Fibroblast of lung (primary cell): Measurements from ENCODE around the gene TMEM51.

Experiments used
- EZH2 ChIP-seq: IDR thresholded peaks from 2 replicates; pipeline ENCODE4 v1.5.1; 2012; ENCODE audit warnings: low read length, control low read depth, mild to moderate bottlenecking; ENCODE audit errors: missing control alignments
- TF ChIP-seq, protein P1 (sequence below), 2 donors: IDR thresholded peaks in 1 of 2; conservative IDR thresholded peaks in 1 of 2; 1 replicate in 1 of 2; 2 replicates in 1 of 2; pipeline ENCODE4 v1.5.1; 2011 to 2012; ENCODE audit warnings: low read length in 2 of 2, control low read depth in 1 of 2, inconsistent platforms in 1 of 2, low read depth in 1 of 2, mild to moderate bottlenecking in 1 of 2

DNA sequence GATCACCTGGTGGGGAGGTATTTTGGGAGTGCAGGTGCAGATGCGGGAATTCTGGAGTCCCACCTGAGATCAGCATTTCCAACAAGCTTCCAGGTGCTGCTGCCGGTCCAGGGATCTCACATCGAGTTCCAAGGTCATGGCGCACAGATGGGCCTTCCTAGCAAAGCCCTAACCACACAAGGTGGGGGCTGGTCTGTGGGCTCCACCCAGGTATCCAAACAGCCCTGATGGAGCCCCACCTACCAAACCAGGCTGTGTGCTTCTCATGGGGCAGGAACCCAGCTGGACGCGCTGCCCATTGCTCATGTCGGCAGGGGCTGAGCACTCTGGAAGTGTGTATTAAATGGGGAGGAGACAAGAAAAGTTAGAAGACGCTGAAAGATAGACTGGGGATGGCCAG is 35.0 kb upstream of the TMEM51 start:
- TF ChIP-seq, protein P1, sequence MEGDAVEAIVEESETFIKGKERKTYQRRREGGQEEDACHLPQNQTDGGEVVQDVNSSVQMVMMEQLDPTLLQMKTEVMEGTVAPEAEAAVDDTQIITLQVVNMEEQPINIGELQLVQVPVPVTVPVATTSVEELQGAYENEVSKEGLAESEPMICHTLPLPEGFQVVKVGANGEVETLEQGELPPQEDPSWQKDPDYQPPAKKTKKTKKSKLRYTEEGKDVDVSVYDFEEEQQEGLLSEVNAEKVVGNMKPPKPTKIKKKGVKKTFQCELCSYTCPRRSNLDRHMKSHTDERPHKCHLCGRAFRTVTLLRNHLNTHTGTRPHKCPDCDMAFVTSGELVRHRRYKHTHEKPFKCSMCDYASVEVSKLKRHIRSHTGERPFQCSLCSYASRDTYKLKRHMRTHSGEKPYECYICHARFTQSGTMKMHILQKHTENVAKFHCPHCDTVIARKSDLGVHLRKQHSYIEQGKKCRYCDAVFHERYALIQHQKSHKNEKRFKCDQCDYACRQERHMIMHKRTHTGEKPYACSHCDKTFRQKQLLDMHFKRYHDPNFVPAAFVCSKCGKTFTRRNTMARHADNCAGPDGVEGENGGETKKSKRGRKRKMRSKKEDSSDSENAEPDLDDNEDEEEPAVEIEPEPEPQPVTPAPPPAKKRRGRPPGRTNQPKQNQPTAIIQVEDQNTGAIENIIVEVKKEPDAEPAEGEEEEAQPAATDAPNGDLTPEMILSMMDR (conservative IDR thresholded peaks at IDR 0.05 in 1 of 2, IDR thresholded peaks at IDR 0.05 in 1 of 2; ENCODE audit: low read depth in 1 of 2, low read length in 2 of 2), result no peak
- no peak for TF ChIP-seq EZH2
